ENCODE data around the gene DIDO1. TPM values are rescaled to one million over a fixed set of nuclear protein-coding genes. Genes with fewer than 3 reads are reported as not detected.
A peak's percentile ranks its signal among the peaks of the same experiment; 100 is the strongest.

Gene DIDO1
- total and polyA plus RNA-seq, 2 of the 13 experiments (the other 11 are each of a cell fraction or from before 2014, with no cell fraction given): 75.0 to 75.1 TPM

GRCh38 chr20:62952373-62952967 is 26.2 kb upstream of the DIDO1 start, which contains the start of gene SLC17A9 (continued):
- TF ChIP-seq, protein P1, sequence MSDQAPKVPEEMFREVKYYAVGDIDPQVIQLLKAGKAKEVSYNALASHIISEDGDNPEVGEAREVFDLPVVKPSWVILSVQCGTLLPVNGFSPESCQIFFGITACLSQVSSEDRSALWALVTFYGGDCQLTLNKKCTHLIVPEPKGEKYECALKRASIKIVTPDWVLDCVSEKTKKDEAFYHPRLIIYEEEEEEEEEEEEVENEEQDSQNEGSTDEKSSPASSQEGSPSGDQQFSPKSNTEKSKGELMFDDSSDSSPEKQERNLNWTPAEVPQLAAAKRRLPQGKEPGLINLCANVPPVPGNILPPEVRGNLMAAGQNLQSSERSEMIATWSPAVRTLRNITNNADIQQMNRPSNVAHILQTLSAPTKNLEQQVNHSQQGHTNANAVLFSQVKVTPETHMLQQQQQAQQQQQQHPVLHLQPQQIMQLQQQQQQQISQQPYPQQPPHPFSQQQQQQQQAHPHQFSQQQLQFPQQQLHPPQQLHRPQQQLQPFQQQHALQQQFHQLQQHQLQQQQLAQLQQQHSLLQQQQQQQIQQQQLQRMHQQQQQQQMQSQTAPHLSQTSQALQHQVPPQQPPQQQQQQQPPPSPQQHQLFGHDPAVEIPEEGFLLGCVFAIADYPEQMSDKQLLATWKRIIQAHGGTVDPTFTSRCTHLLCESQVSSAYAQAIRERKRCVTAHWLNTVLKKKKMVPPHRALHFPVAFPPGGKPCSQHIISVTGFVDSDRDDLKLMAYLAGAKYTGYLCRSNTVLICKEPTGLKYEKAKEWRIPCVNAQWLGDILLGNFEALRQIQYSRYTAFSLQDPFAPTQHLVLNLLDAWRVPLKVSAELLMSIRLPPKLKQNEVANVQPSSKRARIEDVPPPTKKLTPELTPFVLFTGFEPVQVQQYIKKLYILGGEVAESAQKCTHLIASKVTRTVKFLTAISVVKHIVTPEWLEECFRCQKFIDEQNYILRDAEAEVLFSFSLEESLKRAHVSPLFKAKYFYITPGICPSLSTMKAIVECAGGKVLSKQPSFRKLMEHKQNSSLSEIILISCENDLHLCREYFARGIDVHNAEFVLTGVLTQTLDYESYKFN (CRISPR knock-in tag; conservative IDR thresholded peaks at IDR 0.05): peak; percentile 72; the same call in 1 of the 2 replicates
- TF ChIP-seq CBX2 (IDR thresholded peaks at IDR 0.05; ENCODE audit: low read depth, low read length): no peak
- 0 out of 2 replicates have a peak, but pooled peaks have one; percentile 18 for TF ChIP-seq CBX2 (CRISPR knock-in tag; IDR thresholded peaks at IDR 0.05; ENCODE audit: low read depth)
- TF ChIP-seq NR1H2 (CRISPR knock-in tag; IDR thresholded peaks at IDR 0.05; ENCODE audit: borderline replicate concordance, low read depth): 0 out of 2 replicates have a peak, but pooled peaks have one; percentile 65
- peak; percentile 71; the same call in 1 of the 2 replicates for TF ChIP-seq ZSCAN25 (CRISPR knock-in tag; IDR thresholded peaks at IDR 0.05)
- no peak for TF ChIP-seq ZNF24 (IDR thresholded peaks at IDR 0.05)
- TF ChIP-seq ZFX (CRISPR knock-in tag; IDR thresholded peaks at IDR 0.05; ENCODE audit: low read depth): peak; percentile 74
- TF ChIP-seq ZNF713 (CRISPR knock-in tag; IDR thresholded peaks at IDR 0.05): peak; percentile 33; the same call in 1 of the 2 replicates
- no peak for TF ChIP-seq FOXA1 (IDR thresholded peaks at IDR 0.05)
- TF ChIP-seq FOXA1 (CRISPR knock-in tag; IDR thresholded peaks at IDR 0.05): 0 out of 2 replicates have a peak, but pooled peaks have one; percentile 39
- no peak for TF ChIP-seq HNRNPH1 (optimal IDR thresholded peaks at IDR 0.05; ENCODE audit: low read depth, low read length)
- peak; percentile 98; the same call in 1 of the 2 replicates for TF ChIP-seq ZFP36L1 (CRISPR knock-in tag; IDR thresholded peaks at IDR 0.05)
- TF ChIP-seq FOXJ3 (CRISPR knock-in tag; IDR thresholded peaks at IDR 0.05; ENCODE audit: borderline replicate concordance): no peak
- peak; percentile 52; the same call in 1 of the 2 replicates for TF ChIP-seq LBX2 (CRISPR knock-in tag; IDR thresholded peaks at IDR 0.05; ENCODE audit: borderline replicate concordance)
- peak; percentile 84; the same call in 1 of the 2 replicates for TF ChIP-seq ZBTB38 (CRISPR knock-in tag; IDR thresholded peaks at IDR 0.05)
- peak; percentile 97; the same call in 1 of the 2 replicates for TF ChIP-seq XBP1 (CRISPR knock-in tag; IDR thresholded peaks at IDR 0.05)
- no peak for TF ChIP-seq HDAC6 (IDR thresholded peaks at IDR 0.05; ENCODE audit: low read depth, low read length)
- TF ChIP-seq ZNF724P (CRISPR knock-in tag; IDR thresholded peaks at IDR 0.05; ENCODE audit: borderline replicate concordance): peak; percentile 78; the same call in 1 of the 2 replicates
- no peak for TF ChIP-seq MAFG (CRISPR knock-in tag; IDR thresholded peaks at IDR 0.05)
- TF ChIP-seq HNRNPL (IDR thresholded peaks at IDR 0.05; ENCODE audit: low read depth, low read length): peak; percentile 96
- peak; percentile 98 for TF ChIP-seq ZNF607 (CRISPR knock-in tag; IDR thresholded peaks at IDR 0.05; ENCODE audit: borderline replicate concordance)
- TF ChIP-seq YEATS4 (CRISPR knock-in tag; IDR thresholded peaks at IDR 0.05; ENCODE audit: borderline replicate concordance): peak; percentile 98
- TF ChIP-seq, protein P2, sequence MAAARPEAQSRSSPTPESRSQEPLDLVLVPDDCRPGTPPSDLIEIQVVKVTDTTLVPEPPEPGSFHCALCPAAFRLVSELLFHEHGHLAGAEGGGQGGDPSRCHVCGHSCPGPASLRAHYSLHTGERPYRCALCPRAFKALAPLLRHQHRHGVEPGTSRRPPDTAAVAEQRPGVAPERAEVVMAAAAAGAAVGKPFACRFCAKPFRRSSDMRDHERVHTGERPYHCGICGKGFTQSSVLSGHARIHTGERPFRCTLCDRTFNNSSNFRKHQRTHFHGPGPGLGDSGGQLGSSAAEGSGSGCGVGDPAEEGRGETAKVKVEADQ (CRISPR knock-in tag; IDR thresholded peaks at IDR 0.05; ENCODE audit: borderline replicate concordance): peak; percentile 76

Data from HepG2 (cell line).